HG02678 (cell line): ENCODE measurements around the gene DENND1A.

ENCODE experiments used
- ATAC-seq: cut with Tn5 transposase; IDR thresholded peaks from one replicate; pipeline ENCODE4 v1.9.1; 2021; ENCODE audit warnings: mild to moderate bottlenecking, moderate library complexity; ENCODE audit not compliant: unreplicated experiment

The DENND1A gene

DNA sequence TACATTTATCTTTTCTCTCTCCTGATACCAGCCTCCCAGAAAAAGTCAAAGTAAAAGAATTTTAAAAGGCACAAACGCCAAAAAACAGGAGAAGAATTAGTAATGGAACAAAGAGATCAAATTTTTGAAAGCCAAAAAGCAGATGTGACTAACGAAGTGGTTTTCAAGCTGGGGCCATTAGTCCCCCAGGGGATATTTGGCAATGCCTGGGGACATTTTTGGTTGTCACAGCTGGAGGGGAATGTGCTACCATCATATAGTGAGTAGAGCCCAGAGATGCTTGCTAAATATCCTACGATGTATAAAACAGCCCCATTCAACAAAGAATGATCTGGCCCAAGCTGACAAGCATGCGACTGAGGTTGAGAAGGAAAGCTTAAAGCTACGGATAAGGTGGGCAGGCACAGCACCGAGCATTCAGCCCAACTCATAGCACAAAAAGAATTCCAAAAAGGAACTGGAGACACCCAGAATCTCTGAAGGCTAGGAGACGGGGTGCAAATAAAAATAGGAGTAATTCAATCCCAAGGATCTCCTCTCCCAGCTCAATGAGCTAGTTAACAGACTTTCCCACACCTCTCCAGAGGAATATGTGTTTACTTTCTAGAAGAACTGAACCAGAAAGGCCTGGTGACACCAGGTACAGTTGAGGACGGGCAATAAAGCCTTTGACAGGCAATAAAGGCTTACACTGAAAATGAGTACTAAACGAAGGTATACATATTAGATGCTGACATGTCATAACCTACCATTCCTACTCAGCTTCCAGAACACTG lies 269.0 kb downstream of the DENND1A start:
- ATAC-seq, result no peak

DNA sequence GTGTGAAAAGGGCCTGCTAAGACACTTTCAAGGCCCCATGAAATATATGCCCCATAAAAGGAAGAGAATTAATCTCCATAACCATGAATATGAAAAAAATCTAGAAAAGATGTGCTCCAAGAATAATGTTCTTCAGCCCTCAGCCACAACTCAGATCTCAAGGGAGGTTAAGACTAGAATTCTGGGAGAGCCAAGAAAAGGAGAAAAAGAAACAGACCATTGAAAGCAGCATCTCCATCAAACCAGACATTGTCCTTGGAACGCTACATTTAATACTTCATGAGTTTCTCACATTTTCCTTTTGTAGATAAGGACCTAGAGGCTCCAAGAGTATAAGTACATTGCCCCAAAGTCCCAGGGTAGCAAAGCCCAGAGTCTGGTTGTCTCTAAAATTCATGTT lies 270.6 kb downstream of the DENND1A start:
- no peak for ATAC-seq

GRCh38 chr9:123658792-123659191 lies 271.1 kb downstream of the DENND1A start:
- no peak for ATAC-seq

- ATAC-seq, result no peak
Observed at GRCh38 chr9:123657941-123658340, 272.0 kb downstream of the DENND1A start.

GRCh38 chr9:123657099-123657498 lies 272.8 kb downstream of the DENND1A start:
- ATAC-seq, result no peak

DNA sequence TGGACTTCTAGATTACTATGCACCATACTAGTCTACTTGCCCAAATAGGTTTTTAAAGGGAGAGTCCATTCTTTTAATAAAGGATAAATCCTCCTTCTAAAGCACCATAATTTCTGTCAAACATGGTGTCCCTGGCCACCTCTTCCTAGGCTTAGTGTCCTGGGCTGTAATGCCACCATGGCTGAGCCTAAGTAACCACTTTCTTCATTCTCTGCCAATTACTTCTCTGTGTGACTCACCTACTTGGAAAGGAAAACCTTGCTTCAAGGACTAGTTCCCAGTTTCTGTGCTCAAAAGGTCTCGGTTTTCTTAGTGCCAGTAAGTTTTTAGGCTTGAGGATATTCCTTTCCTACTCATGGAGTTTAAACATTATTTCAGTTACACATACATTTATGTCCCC lies 273.4 kb downstream of the DENND1A start:
- no peak for ATAC-seq

DNA sequence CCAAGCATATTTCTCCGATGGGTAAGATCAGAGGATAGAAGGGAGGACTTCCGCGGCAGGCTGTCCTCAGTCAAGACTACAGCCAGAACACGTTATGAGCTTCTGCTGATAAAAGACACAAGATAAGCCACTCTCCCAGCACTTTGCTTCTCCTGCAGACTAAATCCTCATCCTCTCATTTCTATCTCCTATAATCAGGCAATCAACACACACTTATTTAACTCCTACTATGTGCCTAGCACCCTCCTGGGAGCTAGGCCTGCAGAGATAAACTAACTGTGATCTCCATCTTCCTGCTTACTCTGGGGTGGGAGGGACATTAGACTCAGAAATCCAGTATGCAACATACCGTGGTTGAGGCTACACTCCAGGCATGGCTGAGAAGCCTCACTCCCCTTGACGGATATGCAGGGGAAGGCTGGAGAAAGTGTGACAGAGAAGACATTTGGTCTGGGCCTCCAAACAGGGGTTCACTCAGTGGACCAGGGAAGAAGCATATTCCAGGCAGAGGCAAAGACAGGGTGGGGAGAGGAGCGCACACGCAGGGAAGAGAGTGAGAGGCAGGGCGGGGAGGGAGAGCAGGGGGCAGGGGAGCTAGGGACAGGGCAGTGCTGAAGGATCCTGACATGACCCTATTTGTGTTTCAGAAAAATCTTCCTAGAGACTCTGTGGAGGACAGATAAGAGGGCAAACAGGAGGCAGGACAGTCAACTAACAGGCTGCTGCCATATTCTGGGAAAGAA lies 274.1 kb downstream of the DENND1A start:
- ATAC-seq, result no peak

GRCh38 chr9:123654994-123655637 lies 274.8 kb downstream of the DENND1A start:
- no peak for ATAC-seq

DNA sequence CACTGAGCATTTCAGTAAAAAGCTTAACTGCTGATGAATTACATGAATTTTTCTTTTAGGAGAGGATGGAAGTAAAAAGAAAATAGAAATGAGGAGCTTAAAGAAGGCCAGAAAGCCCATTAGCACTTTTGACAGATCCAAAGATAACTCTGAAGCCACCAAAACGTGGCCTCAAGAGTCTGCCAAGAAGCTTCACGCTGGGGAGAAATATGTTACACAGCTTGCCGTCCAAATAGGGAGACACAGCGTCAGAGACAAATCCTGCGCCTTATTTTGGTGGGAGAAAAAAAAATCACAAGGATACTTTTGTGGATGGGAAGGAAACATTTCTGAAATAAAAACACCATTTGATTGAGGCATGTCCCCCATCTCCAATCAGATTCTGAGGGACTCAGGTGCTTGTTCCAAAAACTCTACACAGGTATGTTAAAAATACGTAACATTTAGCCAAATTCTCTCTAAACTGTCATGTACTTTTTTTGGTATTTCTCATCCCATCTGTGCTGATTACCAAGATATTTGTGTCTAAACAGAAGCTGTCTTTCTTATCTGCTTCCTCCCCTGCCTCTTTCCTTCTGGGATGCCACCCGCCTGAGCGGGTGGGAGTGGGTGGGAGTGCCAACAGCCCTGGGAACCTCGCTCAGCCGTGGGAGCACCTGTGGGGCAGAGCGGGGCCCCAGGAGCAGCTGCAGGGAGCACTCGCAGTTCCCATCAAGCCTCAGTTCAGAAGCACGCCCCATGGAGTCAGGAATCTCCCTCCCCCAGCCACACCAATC lies 275.5 kb downstream of the DENND1A start:
- ATAC-seq, result no peak

- ATAC-seq, result no peak
Observed at GRCh38 chr9:123652416-123652815, 277.5 kb downstream of the DENND1A start.

DNA sequence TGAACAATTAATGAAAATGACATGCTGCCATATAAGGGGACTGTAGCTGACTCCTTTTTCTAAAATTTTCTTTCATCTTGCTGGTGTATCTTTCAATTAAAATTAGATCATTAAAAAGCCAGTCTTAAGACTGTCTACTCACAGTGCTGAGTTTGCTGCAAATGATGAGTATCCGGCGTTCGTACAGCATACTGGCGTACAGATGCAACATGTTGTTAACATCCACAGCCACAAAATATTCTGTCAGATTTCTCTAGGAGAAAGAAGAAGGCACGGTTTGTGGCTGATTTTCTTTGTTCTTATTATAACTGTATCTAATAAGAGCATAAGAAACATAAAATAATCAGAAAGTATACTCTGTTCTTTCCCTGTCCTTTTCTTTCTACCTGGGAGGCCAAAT lies 278.1 kb downstream of the DENND1A start:
- no peak for ATAC-seq

DNA sequence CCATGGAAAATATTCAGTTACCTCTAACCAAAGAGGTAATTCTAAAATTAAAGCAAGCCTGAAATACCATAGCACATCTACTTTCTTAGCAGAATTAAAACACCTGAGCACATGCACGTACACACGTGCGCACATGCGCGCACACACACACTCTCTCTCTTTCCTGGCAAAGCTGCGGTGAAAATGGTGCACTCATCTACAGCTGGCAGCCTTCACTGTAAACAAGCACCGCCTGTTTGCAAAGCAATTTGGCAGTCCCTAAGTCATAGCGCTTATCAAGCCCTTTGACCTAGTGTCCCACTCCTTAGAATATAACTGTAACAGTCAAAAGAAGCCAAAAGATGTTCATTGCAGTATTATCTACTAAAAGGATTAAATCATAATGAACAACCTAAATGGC lies 278.7 kb downstream of the DENND1A start:
- ATAC-seq, result no peak

DNA sequence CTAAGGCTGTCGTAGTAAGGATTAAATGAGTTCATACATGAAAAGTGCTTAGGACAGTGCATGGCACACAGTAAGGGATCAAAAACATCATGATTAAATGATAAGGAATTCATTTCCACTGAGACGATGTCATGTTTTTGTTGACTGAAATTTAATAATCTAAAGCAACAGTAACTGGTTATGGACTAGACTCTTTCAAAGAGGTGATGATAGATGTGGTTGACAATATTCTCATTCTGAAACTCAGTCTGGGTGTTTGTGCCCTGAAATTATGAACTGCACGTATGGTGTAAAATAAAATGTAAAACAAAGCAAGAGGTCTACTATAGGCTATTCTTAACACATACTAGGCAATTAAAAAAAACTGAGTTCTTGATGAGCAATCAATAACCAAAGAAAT lies 280.0 kb downstream of the DENND1A start:
- no peak for ATAC-seq

GRCh38 chr9:123647145-123647544 lies 282.8 kb downstream of the DENND1A start:
- ATAC-seq, result no peak

DNA sequence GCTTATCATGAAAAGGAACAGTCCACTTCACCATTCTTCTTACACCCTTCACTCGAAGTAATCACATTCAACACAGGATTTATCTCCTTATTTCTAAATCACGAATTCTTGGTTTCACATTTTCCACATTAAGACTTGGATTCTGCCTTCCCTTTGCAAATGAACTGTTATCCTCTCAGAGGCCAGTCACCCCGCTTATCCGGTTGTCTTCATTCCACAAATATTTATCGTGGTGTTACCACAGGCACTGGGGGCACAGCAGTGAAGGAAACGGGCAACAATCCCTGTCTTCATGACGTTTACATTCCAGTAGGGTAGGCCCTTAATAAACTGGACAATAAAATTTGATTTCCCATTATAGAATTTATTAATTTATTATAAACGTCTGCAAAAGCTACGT lies 284.2 kb downstream of the DENND1A start:
- no peak for ATAC-seq

GRCh38 chr9:123645126-123645525 lies 284.8 kb downstream of the DENND1A start:
- ATAC-seq, result no peak

- no peak for ATAC-seq
Observed at GRCh38 chr9:123643518-123643917, 286.4 kb downstream of the DENND1A start.

GRCh38 chr9:123642291-123643278 lies 287.3 kb downstream of the DENND1A start:
- no peak for ATAC-seq

DNA sequence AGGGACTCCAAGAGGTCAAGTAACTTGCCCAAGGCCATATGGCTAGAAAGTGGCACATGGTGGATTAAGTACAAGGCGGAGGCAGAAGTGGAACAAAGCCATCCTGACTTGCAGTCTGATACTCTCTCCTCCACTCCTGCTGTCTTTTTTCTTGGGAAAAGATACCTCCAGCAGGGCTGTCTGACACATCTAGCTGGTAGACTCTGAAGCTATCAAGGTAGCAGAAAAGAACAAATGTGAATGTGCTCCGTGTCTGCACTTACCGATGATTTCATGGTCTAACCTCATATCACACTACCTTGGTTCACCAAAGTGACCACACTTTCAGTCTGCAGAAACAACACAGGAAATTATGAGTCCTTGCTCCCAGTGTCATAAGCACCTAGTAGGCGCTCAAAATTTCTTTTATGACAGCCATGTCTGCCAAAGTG lies 289.1 kb downstream of the DENND1A start:
- no peak for ATAC-seq

DNA sequence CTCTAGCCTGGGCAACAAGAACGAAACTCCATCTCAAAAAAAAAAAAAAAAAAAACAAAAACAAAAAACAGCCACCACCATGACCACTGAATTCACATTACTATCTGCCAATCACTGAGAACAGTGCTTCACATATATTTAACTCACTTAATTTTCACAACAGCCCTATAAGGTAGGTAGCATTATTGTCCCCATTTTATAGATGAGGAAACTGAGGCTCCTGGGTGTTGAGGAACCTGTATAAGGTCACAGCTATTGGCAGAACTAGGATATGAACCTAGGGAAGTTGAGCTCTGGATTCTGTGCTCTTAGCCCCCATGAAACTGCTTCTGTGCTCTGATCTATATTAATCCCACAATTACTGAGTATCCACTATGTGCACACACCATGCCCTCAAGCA lies 290.2 kb downstream of the DENND1A start:
- no peak for ATAC-seq
